ENCODE measurements around the gene TRIM15.

The TRIM15 gene

DNA sequence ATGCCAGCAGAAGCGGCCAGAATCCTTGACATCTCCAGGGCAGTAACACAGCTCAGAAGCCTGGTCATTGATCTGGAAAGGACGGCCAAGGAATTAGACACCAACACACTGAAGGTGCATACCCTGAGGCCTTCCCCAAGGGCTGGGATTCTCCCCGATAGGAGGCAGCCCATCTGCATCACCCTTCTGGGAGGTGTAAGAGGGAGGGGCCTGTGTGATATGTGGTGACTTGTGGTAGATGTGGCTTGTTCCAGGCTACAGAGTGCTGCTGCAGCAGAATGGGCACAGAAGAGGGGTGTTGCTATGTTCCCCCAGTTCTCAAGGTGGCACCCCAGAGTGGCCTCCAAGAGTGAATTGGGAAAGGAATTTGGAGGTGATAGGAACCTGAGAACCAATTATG lies 16.2 kb upstream of the TRIM15 start:
- no peak for DNase-seq

DNA sequence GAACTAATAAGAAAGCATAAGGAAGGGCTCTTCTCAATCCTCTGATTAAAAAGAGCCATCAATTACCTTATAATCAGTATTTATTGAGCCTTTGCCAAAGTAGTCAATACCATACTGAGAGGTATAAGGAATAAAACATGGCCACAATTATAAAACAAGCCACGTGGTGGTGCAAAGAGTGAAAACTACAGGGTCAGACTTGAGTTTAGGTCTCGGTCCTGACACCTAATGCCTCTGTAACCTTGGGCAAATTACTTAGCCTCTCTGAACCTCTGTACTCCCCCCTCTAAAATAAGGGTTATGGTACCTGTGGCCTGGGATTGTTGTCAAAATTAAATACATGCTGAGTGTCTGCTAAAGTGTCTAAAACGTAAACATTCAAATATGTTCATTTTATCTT lies 14.1 kb upstream of the TRIM15 start:
- DNase-seq: no peak

DNA sequence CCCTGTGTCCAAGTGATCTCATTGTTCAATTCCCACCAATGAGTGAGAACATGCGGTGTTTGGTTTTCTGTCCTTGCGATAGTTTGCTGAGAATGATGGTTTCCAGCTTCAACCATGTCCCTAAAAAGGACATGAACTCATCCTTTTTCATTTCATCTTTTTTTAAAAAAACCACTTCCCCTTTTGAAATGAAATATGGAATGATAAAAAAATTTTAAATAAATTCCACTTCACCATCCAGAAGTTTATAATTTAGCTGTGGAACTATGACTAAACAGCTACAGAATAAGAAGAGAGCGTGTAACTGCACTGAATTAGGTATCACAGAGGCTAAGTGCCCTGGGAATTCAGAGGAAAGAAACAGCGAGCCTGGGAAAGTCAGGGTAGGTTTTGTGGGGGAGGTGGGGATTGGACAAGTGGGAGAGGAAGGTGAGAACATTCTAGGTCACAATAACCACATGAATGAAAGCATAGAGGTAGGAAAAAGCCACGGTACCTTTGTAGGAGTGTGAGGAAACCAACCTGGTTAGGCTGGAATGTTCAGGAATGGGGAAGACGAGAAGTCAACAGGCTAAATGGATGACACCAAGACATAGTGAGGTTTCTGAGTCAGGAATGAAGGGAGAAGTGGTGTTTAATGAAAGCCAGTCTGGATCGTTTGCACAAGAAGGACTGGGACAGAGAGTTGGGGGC lies 13.3 kb upstream of the TRIM15 start:
- DNase-seq: peak; percentile 20

DNA sequence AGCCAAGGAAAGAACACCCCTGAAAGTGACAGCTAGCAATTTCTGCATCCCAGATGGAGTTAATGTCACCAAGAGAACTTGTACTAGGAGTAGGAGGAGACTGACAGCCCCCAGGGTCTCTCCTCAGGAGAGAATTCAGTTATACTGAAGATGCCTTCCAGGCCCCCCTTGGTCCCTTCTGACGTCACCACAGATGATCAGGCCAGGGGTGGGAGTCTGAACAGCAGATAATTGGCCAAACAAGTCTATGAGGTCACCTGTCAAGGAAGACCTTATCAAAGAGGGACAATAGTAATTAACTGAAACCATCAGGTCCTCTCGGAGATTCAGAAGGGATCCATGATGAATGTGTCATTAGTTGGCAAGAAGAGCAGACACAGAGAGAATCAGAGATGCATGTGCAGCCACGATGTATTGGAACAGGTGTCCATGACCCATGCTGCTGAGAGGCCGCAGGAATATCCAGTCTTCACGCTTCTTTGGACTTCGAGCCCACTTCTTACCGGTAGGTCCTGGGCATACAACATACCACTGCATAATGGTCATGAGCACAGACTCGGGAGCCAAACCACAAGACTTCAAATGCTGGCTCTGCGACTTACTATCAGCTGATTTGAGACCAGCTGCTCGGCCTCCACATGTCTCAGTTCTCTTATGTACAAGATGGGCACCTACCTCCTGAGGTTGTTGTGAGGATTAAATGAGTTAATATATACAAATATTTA lies 12.5 kb upstream of the TRIM15 start:
- no peak for DNase-seq

DNA sequence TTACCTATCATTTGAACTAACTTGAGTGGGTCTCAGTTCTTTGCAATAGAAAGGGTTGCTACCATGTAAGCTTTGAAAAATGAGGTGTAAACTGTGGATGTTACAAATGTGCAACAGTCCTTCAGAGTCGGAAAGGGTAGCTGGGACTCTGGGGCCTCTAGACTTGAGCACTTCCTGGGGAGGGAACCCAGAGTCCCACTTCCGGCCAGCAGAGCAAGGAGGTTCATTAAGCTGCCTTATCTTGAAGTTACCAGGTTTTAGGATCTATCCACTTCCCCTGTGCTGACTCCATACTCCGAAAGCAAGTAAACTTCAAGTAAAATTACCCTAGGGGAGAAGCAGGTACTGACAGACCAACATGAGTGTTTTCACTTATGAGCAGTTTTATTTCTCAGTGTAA lies 11.8 kb upstream of the TRIM15 start:
- no peak for DNase-seq

DNA sequence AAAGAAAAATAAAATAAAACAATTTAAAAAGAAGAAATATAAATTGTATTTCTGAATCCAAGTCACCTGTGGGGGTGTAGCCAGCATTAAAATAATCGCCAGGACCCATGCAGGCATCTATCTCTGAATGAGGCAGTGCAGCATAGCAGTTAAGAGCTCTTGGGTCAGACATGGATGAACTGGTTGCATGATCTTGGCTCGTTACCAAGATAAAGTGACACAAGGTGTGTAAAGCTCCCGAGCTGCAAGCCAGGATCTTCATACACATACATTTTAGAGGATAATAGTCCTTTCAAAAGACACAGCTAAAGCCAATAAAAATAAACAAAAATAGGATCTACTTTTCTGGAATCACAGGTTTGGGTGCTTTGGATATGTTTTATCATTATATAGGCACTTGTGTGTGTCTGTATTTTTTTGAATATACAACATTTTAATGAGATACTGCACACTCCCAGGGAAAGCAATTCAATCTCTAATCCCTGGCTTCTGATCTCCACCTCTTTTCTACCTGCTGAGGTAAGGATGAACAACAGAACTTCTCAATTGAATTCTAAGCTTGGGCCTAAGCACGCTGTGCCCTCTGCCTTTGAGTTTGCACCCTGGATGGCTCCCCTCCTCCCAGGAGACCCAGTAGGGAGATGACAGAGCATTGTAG lies 11.2 kb upstream of the TRIM15 start:
- DNase-seq: no peak

DNA sequence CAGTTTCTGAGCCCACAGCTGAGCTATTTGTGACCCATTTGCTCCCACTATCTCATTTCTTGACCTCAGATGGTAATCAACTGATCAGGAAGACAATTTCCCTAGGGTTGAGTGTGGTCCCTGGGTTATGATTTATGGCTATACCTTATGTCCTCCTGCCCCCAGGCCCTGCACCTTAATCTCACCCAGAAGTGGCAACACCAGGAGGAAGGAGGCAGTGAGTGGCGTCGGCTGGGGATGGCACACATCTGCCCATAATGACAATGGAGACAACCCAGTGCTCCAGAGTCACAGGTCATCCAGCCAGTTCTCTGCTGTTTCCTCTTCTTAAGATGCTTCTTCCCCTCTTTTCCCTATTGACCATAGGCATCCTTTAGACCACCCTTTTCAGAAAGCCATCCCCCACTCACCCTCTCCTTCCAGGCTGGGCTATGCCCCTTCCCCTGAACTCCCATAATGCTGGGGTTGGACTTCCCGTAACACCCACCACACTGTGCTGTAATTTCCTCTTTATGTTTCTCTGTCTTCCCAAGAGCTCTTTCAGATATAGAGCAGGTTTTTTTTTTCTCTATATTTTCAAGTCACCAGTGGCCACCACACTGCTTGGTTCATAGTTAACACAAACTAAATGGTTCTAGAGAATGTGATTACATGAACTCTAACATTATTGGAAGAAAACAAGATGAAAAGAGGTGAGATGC lies 10.3 kb upstream of the TRIM15 start:
- no peak for DNase-seq

DNA sequence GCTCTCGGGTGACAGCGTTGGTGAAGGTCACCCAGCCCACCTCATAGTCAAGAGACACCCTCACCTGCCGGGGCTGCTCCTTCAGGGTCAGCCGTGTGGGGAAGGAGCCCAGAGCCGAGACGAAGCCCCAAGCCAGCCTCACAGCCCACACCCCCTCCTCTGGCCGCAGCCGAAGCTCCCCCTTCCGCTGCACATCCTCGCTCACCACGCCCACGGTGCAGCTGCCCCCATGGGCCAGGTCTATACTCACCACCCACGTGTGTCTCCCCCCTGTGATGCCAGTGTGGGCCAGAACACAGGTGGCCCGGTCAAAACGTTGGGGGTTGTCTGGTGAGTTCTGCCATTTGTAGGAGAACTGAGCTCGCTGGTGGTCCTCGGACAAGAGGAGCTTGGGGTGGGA lies 9.3 kb upstream of the TRIM15 start:
- no peak for DNase-seq

DNA sequence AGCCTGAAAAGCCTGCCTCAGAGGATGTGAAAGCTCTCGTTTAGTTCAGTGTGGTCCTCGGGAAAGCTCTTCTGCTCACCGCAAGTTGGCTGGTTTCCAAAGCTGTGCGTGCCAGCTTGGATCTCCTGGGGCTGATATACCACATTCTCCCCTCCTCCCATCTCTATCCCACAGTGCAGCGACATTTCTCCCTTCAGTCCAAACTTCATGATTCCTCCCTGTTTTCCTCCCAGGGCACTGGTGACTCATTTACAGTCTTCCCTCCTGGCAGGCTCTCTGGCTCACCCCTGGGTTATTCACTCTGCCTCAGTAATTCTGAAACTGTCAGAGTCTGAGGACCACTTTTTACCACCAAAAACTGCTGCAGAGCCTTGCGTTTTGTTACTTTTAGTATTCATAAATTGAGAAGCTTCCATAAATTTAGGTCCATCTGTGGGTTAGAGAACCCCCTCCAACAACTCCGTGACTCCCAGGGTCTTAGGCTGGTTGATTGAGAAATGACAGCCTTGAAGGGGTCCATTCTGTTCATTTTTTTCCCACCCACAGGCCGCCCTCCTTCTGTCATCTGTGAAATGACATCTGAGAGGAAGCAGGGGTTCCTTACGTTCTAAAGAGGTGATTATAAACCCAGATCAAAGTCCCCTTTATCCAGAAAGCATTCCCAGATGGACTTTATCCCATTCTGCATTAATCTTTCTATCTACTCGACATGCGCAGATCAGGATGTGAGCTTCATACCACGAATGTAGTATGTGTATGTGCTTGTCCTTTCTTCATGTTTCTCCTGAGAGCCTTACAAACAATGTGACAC lies 8.4 kb upstream of the TRIM15 start:
- peak; percentile 90 for DNase-seq

DNA sequence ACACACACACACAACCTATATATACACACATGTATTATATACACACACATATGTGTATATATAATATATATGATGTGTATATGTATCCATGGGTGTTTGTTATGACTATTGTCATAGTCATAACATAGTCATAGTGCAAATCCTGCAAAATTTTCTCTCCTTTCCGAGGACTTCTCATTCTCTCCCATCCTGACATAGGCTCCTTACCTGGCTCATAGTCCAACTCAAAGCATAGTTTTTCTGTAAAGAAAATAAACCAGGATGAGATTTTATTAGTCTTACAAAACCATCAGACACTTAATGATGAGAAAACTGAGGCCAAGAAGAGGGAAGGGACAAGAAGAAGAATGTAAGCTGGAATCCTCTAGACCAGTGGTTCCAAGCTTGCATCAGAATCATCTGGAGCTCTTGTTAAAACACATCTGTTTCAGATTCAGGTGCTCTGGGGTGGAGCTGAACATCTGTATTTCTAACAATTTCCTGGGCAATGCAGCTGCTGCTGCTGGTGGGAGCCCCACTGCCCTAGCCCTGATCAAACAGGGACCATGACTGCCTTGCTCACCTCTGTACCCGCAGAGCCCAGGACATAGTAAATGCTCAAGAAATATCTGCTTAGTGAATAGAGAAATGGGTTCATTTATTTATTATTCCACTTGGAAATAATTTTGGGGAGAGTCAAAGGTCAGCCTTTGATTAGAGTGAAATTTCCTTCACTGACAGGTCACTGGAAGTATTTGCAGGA lies 7.7 kb upstream of the TRIM15 start:
- no peak for DNase-seq

DNA sequence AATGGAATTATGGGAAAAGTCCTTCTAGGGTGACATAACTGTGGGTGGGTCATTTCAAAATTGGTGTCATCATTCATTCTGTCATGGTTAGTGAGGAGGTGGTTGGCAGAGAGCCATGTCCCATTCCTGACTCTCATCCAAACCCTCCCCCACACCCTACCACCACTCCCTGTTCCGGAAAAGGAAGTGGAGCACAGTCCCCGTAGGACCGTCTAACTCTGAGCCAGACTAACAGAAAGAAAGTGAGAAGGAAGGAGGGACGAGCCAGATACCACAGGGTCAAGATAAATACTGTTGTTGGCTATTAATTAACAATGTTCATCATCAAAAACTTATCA lies 7.1 kb upstream of the TRIM15 start:
- peak; percentile 74 for DNase-seq

DNA sequence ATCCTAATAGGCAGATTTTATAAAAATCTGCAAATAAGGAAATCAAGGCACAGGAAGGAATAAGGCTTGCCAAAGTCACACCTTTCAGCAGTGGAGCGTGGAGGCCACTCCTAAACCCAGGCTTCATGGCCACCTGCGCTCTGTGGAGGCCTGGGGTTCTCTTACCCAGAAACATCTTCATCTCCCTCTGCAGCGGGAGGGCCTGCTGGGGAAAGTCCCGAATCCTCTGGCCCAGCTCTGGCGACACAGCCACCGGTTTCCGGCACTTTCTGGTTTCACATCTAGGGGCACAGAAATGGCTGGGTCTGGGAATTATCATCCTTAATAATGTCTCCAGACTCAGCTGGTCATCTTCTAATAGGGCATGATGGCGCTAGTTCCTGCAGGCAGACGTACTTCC lies 6.6 kb upstream of the TRIM15 start:
- no peak for DNase-seq

DNA sequence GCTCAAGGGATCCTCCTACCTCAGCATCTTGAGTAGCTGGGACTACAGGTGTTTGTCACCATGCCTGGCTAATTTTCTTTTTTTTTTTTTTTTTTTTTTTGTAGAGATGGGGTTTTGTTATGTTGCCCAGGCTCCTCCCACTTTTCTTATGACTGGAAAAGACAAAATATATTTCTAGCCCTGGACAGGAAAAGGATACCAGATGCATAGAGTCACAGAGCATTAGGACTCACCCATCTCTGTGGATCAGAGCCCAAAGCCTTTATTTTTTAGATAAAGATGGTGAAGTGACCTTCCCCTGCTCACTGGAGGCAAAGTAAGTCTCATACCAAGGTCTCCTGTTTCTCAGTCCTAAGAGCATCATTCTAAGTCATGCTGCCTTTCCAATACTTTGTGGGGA lies 5.8 kb upstream of the TRIM15 start:
- DNase-seq: no peak

DNA sequence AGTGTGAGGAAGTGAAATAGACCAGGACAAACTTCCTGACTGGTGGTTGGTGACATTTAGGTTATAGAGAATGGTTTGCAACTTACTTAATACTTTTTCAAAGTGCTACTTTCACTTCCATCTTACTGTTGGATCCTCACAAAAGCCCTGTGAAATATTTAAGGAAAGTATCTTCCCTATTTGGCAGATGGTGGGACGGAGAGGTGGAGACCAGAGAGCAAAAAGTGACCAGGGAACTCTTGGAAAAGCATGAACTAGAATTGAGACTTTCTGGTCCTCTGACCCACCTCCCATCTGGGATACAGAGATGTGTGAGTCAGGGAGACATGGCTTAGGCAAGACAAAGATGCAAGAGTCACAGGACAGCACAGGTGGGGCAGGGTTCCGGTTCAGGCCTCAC lies 5.3 kb upstream of the TRIM15 start:
- DNase-seq: no peak

DNA sequence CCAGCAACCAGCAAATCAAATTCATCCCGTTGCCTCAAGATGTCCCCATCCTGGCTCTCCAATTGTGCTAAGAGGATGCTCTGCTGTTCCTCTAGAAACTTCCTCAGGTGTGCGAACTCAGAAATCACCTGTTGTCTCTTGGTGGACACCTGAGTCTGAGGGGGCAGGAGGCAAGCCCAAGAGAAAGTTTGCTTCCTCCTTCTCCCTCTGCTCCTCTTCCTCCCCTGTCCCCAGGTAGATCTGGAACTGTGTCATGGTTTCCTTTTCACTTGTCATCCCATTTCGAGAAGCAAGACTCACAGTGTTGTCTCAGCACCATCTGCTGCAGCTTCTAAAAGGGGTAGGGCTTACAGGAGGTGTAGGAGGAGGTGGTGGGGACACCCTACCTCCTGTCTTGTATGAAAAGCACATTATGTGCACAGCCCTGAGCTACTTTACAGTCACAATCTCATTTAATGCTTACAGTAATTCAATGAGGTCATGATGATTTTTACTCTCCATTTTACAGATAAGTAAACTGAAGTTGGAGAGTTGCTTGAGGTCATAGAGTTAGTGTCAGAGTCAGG lies 4.8 kb upstream of the TRIM15 start:
- DNase-seq: no peak

DNA sequence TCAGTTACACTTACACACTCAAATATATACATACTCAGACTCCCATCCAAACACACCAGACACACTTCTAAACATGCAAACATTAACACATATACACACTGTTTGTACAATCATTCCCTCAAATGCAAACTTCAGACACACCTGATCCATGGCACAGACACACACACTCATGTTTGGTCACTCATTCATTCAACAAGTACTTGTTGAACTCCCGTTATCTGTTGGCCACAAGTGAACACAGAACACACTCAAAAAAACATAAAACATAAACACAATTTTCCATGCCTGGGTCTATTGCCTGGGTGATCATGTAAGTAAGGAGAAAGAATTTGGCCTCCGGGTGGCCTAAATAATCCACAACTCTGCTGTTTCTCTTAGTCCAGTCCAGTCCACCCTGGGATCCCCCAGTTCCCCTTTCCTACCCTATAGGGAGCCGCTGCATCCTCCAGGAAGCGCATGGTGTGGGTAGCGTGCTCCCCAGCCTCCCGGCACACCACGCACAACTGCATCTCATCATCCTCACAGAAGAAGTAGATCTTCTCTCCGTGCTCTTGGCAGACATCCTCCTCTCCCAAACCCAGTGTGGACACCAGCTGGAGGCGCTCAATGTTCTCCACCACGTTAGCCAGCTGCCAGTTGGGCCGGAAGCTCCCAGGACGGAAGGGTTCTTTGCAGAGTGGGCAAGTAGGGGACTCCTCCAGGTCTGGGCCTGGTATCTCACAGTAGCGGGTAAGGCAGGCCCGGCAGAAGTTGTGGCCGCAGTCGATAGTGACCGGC lies 3.1 kb upstream of the TRIM15 start:
- no peak for DNase-seq

DNA sequence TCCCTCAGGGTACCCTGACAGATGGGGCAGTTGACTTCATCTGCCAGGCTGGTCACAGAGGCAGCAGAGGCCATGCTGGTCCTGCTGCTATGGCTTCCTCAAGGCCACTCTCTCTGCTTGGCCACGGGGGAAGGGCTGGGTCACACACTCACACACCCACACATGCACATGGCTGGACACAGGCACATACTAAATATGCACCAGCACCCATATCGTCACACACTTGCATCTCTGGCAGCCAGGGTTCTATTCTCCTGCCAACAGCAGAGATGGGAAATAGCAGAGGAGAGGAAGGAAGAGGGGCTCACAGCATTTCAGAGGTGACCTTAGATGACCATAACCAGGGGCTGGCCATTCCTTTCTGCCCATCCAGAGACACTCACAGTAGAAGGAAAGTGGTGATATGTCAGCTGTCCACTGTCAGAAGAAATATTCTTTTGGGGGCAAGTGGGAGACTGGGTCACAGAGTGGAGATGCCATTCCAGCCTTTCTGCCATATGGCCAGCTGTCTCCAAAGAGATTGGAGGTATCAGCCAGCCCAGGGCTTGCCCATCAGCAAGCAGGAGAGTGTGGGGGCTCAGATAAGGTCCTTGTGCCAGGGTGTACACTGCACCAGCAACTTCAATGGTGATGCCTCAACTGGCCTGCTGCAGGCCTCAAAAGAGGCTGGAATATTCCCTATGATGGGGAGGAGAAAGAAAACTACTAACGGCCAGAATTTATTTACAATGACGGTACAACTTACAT lies 2.4 kb upstream of the TRIM15 start, which contains the start of gene TRIM10:
TSS of gene TRIM10 (minus strand) at position 427 of the 747 bp plus-strand sequence. CDS start at position 74, 353 bp downstream.
- no peak for DNase-seq

DNA sequence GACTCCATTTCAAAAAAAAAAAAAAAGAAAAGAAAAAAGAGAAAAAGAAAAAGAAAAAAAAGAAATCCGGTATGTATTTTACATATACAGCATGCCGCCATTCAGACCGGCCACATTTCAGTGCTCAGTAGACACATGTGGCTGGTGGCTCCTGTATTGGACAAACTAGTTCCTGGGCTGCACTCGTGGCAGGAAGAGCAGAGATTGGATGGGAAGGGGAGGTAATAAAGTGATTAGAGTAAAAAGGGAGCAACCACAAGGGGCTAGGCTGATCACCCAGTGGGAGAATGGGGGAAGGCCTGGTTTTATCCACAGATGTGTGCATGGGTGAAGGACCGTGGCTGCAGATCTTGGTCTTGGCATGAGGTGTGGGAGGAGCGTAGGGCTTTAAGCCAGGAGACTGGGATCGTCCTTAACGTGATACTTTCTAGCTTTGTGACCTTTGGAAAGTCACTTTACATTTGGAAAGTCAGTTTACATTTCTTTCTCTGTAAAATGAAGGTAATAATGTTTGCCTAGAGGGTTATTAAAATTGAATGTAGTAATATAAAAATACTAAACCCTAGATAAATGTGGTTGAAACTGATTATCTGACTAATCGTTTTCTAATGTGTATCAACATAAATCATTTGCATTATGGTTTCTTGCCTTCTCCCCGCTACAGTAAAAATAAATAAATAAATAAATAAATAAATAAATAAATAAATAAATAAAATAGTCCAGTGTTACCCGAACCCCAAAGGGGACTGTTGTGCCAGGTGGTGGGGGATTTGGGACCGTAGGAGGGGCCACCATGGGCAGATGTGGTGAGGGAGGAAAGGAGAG lies 869 bp upstream of the TRIM15 start:
- no peak for DNase-seq
